Body of pancreas (tissue), 4 donors: ENCODE measurements around the gene PIP5K1B.

Source experiments
- POLR2A ChIP-seq, 3 donors: fragments of 450-650 bp; IDR thresholded peaks; one replicate each; pipeline ENCODE4 v1.6.1; 2016; ENCODE audit warnings: antibody characterized with exemption in 3 of 3, mild to moderate bottlenecking in 2 of 3
- TF ChIP-seq, protein P1 (sequence below), 7 experiments: fragments of 450-650 bp in 4 of 7; fragments of 200-600 bp in 3 of 7; sonication (generic) in 3 of 7; IDR thresholded peaks; one replicate each; pipeline ENCODE4 v1.5.1; 2016 to 2019; ENCODE audit warnings: antibody characterized with exemption in 7 of 7

DNA sequence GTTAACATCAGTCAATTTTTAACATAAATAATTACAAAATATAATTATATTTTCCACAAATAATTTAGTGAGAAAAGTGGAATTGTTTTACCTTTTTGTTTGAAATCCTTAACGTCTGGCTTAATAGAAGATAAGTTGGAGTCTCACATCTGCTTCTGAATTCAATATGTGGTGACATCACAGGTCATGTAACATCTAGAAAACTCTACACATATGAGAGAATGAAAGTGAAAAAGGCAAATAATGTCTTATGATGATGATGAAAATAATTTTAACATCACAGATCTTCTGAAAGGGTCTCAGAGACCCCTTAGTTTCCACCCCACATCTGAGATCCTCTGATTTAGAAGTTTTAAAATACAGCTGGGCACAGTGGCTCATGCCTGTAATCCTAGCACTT is 227.4 kb downstream of the PIP5K1B start:
- no peak for TF ChIP-seq POLR2A (IDR thresholded peaks at IDR 0.05)
- TF ChIP-seq, protein P1, sequence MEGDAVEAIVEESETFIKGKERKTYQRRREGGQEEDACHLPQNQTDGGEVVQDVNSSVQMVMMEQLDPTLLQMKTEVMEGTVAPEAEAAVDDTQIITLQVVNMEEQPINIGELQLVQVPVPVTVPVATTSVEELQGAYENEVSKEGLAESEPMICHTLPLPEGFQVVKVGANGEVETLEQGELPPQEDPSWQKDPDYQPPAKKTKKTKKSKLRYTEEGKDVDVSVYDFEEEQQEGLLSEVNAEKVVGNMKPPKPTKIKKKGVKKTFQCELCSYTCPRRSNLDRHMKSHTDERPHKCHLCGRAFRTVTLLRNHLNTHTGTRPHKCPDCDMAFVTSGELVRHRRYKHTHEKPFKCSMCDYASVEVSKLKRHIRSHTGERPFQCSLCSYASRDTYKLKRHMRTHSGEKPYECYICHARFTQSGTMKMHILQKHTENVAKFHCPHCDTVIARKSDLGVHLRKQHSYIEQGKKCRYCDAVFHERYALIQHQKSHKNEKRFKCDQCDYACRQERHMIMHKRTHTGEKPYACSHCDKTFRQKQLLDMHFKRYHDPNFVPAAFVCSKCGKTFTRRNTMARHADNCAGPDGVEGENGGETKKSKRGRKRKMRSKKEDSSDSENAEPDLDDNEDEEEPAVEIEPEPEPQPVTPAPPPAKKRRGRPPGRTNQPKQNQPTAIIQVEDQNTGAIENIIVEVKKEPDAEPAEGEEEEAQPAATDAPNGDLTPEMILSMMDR (IDR thresholded peaks at IDR 0.05): no peak
